ENCODE measurements around the gene MOXD1.

The MOXD1 gene

GRCh38 chr6:132400883-132401617 is at the start of gene MOXD1:
MOXD1 (minus strand) TSS chr6:132401475; CDS start chr6:132401426, 49 bp downstream.
- DNase-seq, result no peak

GRCh38 chr6:132446855-132447241 is 45.6 kb upstream of the MOXD1 start:
- no peak for DNase-seq

- no peak for DNase-seq
Measured at GRCh38 chr6:132446141-132446854, 45.0 kb upstream of the MOXD1 start.

- no peak for DNase-seq
Measured at GRCh38 chr6:132445201-132445951, 44.1 kb upstream of the MOXD1 start.

GRCh38 chr6:132443206-132443605 is 41.9 kb upstream of the MOXD1 start:
- DNase-seq, result no peak

- no peak for DNase-seq
Measured at GRCh38 chr6:132430110-132430509, 28.8 kb upstream of the MOXD1 start.

- DNase-seq, result no peak
Measured at GRCh38 chr6:132425176-132425575, 23.9 kb upstream of the MOXD1 start.

GRCh38 chr6:132423839-132424238 is 22.6 kb upstream of the MOXD1 start:
- no peak for DNase-seq

- no peak for DNase-seq
Measured at GRCh38 chr6:132418235-132418965, 17.1 kb upstream of the MOXD1 start.

- DNase-seq, result no peak
Measured at GRCh38 chr6:132414761-132415160, 13.5 kb upstream of the MOXD1 start.

GRCh38 chr6:132414322-132414721 is 13.0 kb upstream of the MOXD1 start:
- DNase-seq, result no peak

- DNase-seq, result no peak
Measured at GRCh38 chr6:132413499-132413802, 12.2 kb upstream of the MOXD1 start.

- no peak for DNase-seq
Measured at GRCh38 chr6:132412656-132413498, 11.6 kb upstream of the MOXD1 start.

- DNase-seq, result no peak
Measured at GRCh38 chr6:132411296-132411695, 10.0 kb upstream of the MOXD1 start.

GRCh38 chr6:132410830-132411229 is 9.6 kb upstream of the MOXD1 start:
- no peak for DNase-seq

- no peak for DNase-seq
Measured at GRCh38 chr6:132405143-132405915, 4.1 kb upstream of the MOXD1 start.

- DNase-seq, result no peak
Measured at GRCh38 chr6:132404736-132405135, 3.5 kb upstream of the MOXD1 start.

GRCh38 chr6:132404330-132404729 is 3.1 kb upstream of the MOXD1 start:
- no peak for DNase-seq

- DNase-seq, result no peak
Measured at GRCh38 chr6:132401618-132402285, 477 bp upstream of the MOXD1 start.

GRCh38 chr6:132400555-132400882 is 756 bp downstream of the MOXD1 start:
- no peak for DNase-seq

Measured in SIG-M5 (cell line).